ENCODE measurements around the gene OR2M2. TPM values are rescaled to one million over a fixed set of nuclear protein-coding genes. Genes with fewer than 3 reads are reported as not detected.

Gene OR2M2
- total RNA-seq, 1 experiment from 2014 or later, result not detected

- no peak for TF ChIP-seq CTCF (IDR thresholded peaks at IDR 0.05; ENCODE audit: unreplicated experiment)
- H3K4me3 Mint-ChIP-seq (ENCODE audit: unreplicated experiment), result no peak overlapping the region
- POLR2A ChIA-PET, result no interaction called here
- DNase-seq (ENCODE audit: unreplicated experiment), result no peak
- BruUV-seq (replicated peaks), result no TSS peak
- no peaks in the 10 kb centered on the region for H3K27me3 Mint-ChIP-seq (ENCODE audit: insufficient read depth, unreplicated experiment)
- no peaks in the 10 kb centered on the region for H3K9me3 Mint-ChIP-seq (ENCODE audit: unreplicated experiment)
- H3K36me3 Mint-ChIP-seq (ENCODE audit: insufficient read depth, unreplicated experiment), result no peaks in the 10 kb centered on the region
- CTCF ChIA-PET, result interaction anchor here (0.6 kb wide), 1 partner anchor 75 kb away, joined by 3 read pairs; no protein-coding TSS in a partner anchor
- intact Hi-C loops (cut with micrococcal nuclease), result no loop called here
- H3K27ac Mint-ChIP-seq (ENCODE audit: low read depth, unreplicated experiment), result no peak overlapping the region
- no peaks in the 10 kb centered on the region for H3K4me1 Mint-ChIP-seq (ENCODE audit: insufficient read depth, unreplicated experiment)
Observed at GRCh38 chr1:248158758-248159157, 15.9 kb upstream of the OR2M2 start.

- Mint-ChIP-seq H3K36me3 (ENCODE audit: insufficient read depth, unreplicated experiment) (no peaks in the 10 kb centered on the region), H3K27ac (ENCODE audit: low read depth, unreplicated experiment) (no peak overlapping the region), H3K4me1 (ENCODE audit: insufficient read depth, unreplicated experiment) (no peaks in the 10 kb centered on the region), H3K9me3 (ENCODE audit: unreplicated experiment) (peaks cover 10% of the 10 kb centered on the region), H3K4me3 (ENCODE audit: unreplicated experiment) (no peak overlapping the region), H3K27me3 (ENCODE audit: insufficient read depth, unreplicated experiment) (no peaks in the 10 kb centered on the region)
- no peak for TF ChIP-seq CTCF (IDR thresholded peaks at IDR 0.05; ENCODE audit: unreplicated experiment)
- ChIA-PET CTCF (interaction anchor here (0.6 kb wide), 2 partner anchors 13 to 277 kb away, joined by 3 to 4 read pairs; no protein-coding TSS in a partner anchor), POLR2A (no interaction called here)
- intact Hi-C loops (cut with micrococcal nuclease), result no loop called here
- no TSS peak for BruUV-seq (replicated peaks)
- no peak for DNase-seq (ENCODE audit: unreplicated experiment)
Observed at GRCh38 chr1:248164031-248164430, 10.6 kb upstream of the OR2M2 start.

GRCh38 chr1:248165186-248165585, 9.4 kb upstream of the OR2M2 start:
- H3K4me3 Mint-ChIP-seq (ENCODE audit: unreplicated experiment), result no peak overlapping the region
- no peaks in the 10 kb centered on the region for H3K4me1 Mint-ChIP-seq (ENCODE audit: insufficient read depth, unreplicated experiment)
- ChIA-PET POLR2A (no interaction called here), CTCF (no interaction called here)
- intact Hi-C loops (cut with micrococcal nuclease), result no loop called here
- H3K27me3 Mint-ChIP-seq (ENCODE audit: insufficient read depth, unreplicated experiment), result no peaks in the 10 kb centered on the region
- H3K27ac Mint-ChIP-seq (ENCODE audit: low read depth, unreplicated experiment), result no peak overlapping the region
- no peak for DNase-seq (ENCODE audit: unreplicated experiment)
- BruUV-seq (replicated peaks), result no TSS peak
- TF ChIP-seq CTCF (IDR thresholded peaks at IDR 0.05; ENCODE audit: unreplicated experiment), result no peak
- H3K36me3 Mint-ChIP-seq (ENCODE audit: insufficient read depth, unreplicated experiment), result no peaks in the 10 kb centered on the region
- peaks cover 10% of the 10 kb centered on the region for H3K9me3 Mint-ChIP-seq (ENCODE audit: unreplicated experiment)

- no peak for TF ChIP-seq CTCF (IDR thresholded peaks at IDR 0.05; ENCODE audit: unreplicated experiment)
- Mint-ChIP-seq H3K9me3 (ENCODE audit: unreplicated experiment) (peaks cover 7% of the 10 kb centered on the region), H3K4me3 (ENCODE audit: unreplicated experiment) (peak overlapping the region; percentile 1), H3K36me3 (ENCODE audit: insufficient read depth, unreplicated experiment) (no peaks in the 10 kb centered on the region), H3K27ac (ENCODE audit: low read depth, unreplicated experiment) (no peak overlapping the region), H3K27me3 (ENCODE audit: insufficient read depth, unreplicated experiment) (no peaks in the 10 kb centered on the region), H3K4me1 (ENCODE audit: insufficient read depth, unreplicated experiment) (peaks cover 6% of the 10 kb centered on the region)
- intact Hi-C loops (cut with micrococcal nuclease), result no loop called here
- CTCF ChIA-PET, result no interaction called here
- BruUV-seq (replicated peaks), result no TSS peak
- POLR2A ChIA-PET, result interaction anchor here (0.6 kb wide), 1 partner anchor 23 kb away, joined by 3 read pairs; no protein-coding TSS in a partner anchor
- DNase-seq (ENCODE audit: unreplicated experiment), result no peak
Observed at GRCh38 chr1:248183996-248184395, 9.4 kb downstream of the OR2M2 start.
